ENCODE measurements around the gene PRKAB2. TPM values are rescaled to one million over a fixed set of nuclear protein-coding genes. Genes with fewer than 3 reads are reported as not detected.
"Not testable (repeated sequence)": the region's sequence is repeated elsewhere in the genome, so short reads cannot be mapped to it uniquely, and the experiment has no call there.

The PRKAB2 gene
- total RNA-seq, 1 donor from 2014 or later: 34.6 TPM

DNA sequence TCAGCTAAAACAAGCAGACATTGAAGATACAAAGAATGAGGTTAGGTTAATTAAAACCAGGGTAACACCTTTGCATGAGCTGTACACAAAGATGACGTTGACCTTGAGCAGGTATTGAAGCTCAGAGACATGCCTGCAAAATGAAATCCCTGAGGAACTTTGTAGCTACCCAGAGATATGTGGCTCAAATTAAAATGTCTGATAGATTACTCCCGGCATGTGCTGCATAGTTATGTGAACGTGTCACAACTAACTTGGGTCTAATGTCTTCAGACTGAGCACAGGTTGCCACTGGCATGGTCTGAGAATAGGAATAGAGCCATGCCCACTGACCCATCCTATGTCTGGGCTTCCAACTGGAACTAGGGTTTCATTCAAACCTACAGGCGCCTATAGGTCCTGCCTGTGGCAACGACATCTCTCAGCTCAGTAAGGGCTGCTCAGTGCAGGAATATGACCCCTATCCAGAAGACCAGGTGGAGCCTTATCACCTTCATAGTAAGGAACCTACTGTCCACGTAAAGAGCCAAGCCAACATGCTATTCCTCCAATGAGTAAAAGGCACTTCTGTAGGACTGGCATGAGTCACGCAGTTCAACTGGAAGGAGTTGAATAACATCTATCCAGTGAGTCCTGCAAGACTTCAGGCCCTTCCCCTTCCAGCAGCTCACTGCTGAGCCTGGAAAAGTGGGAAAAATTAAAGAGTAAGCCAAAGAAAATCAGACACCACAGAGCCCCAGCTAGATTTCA, 60.7 kb downstream of the PRKAB2 start:
- no peak for FAIRE-seq

DNA sequence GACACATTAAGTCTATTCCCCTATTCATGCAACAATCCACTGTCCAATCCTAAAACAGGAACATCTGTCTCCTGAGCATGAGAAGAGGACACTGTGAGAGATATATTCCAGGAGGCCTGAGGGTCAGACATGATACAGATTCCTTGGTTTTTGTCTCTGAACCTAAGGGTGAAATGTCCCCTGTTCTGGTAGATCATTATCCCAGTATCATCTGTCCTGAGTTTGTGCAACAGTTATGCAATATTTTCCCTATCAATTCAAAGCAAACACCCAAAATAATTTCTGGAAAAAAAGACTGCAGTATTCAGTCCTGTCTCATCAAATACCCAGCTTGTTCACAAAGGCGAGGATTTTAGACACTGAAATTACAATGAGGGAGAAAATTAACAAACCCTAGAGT, 61.4 kb downstream of the PRKAB2 start:
- DNase-seq (ENCODE audit: low spot score in 2 of 2) (no peak), FAIRE-seq (no peak)

More for the DNA sequence above, 60.7 kb downstream of the PRKAB2 start:
- DNase-seq (ENCODE audit: low spot score in 2 of 2): no peak

DNA sequence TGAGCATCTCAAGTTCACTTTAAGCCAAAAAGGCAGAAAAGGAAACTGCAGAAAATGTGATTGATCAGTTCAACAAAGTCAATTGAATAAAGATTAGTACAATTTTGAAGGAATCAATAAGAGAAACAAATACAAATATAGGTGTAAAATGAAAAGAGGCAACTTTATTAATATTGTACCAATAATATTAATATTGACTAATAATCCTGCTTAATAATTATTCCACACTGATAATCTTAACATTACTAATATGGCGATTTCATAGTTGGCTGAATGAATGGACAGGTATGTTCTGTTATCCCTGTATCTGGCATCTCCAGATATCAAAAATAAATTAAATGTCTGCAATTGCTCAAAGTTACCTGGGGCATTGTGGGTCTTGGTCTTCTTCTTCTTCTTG, 61.8 kb downstream of the PRKAB2 start:
- DNase-seq (ENCODE audit: low spot score in 2 of 2): no peak
- FAIRE-seq: no peak

DNA sequence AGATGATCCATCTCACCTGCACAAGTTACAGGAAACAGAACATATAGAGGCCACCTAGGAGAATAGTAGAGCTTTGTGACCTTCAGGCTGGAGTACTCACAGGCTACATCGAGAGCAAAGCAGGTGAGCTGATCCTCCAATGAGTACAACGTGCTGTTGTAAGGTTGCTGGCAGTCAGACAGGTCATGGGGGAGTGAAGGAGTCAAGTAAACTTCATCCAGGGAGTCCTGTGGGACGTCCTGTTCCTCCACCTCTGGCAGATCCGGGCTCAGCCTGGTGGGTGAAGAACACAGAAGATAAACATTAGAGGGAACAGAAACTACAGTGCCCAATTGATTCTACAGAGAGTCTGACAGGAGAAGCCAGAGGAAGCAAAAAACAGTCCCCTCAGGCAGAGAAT, 62.5 kb downstream of the PRKAB2 start:
- DNase-seq (ENCODE audit: low spot score in 2 of 2) (no peak), FAIRE-seq (no peak)

DNA sequence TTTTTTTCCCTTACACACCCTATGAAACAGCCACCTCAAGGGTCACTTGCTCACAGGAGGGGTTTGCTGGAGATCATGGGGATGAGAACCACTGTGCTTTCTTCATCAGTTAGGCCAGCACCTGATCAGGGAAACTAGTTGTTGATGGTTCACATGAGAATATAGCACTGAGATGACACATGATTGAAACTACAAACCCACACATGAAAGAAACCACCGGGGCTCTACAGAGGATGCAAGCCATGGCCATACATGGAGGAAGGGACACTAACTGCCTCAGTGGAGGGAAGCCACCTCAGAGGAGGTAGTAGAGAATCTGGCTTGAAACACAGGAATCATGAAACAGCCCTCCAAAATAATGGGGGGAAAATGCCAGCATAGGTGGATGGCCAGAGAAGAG, 63.2 kb downstream of the PRKAB2 start:
- DNase-seq (ENCODE audit: low spot score in 2 of 2) (no peak), FAIRE-seq (no peak)

DNA sequence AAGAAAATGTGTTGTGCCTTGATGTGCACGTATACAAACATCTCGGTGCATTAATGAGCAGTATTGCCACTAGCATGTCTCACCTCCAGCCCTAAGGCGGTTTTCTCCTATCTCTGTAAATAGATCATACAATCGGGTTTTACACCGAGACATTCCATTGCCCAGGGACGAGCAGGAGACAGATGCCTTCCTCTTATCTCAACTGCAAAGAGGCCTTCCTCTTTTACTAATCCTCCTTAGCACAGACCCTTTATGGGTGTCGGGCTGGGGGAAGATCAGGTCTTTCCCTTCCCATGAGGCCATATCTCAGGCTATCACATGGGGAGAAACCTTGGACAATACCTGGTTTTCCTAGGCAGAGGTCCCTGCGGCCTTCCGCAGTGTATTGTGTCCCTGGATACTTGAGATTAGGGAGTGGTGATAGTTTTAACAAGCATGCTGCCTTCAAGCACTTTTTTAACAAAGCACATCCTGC, 65.8 kb downstream of the PRKAB2 start:
- not testable (repeated sequence) for DNase-seq (ENCODE audit: low spot score in 2 of 2); FAIRE-seq

DNA sequence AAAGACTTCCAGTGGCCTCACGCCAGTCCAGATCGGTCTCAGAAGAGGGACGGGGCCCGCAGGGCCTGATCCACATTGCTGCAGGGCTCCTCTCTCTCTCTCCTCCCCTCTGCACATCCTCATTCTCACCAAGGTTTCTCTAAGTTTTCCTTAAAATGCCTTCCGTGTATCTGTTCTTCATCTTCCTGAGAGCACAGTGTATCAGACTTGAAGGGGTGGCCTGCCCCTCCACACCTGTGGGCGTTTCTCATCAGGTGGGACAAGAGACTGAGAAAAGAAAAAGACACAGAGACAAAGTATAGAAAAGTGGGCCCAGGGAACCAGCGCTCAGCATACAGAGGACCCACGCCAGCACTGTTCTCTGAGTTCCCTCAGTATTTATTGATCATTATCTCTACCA, 66.4 kb downstream of the PRKAB2 start:
- no peak for DNase-seq (ENCODE audit: low spot score in 2 of 2)
- FAIRE-seq: no peak

Other genes starting within 250 kb of the PRKAB2 start
- 12.2 TPM for gene NBPF12, start 234.1 kb downstream of the PRKAB2 start, total RNA-seq
- 0.41 TPM for gene FMO5, start 52.9 kb upstream of the PRKAB2 start, total RNA-seq
- gene CHD1L, start 70.2 kb upstream of the PRKAB2 start, total RNA-seq: 16.3 TPM

Measured in frontal cortex (tissue), 4 donors.